Stomach (tissue), 4 donors: Measurements from ENCODE around the gene ABCA7.

Experiments
- POLR2A ChIP-seq, 4 donors: fragments of 450-650 bp; IDR thresholded peaks; one replicate each; pipeline ENCODE4 v1.6.1; 2016; ENCODE audit warnings: antibody characterized with exemption in 4 of 4, control low read depth in 2 of 4, mild to moderate bottlenecking in 1 of 4, moderate library complexity in 1 of 4
- POLR2AphosphoS5 ChIP-seq, 3 donors: sonication (generic); formaldehyde crosslinking; IDR thresholded peaks; one replicate each; pipeline ENCODE4 v1.6.1; 2016; ENCODE audit warnings: antibody characterized with exemption in 3 of 3

GRCh38 chr19:1019616-1019961 lies 20.3 kb upstream of the ABCA7 start:
- TF ChIP-seq POLR2A (IDR thresholded peaks at IDR 0.05) = no peak
- TF ChIP-seq POLR2AphosphoS5 (IDR thresholded peaks at IDR 0.05) = no peak
